NOMO-1 treated with DMSO at 0.1 percent for 48 hours (cell line): Measurements from ENCODE around the gene SLC2A3.
"Not testable (repeated sequence)": the region's sequence is repeated elsewhere in the genome, so short reads cannot be mapped to it uniquely, and the experiment has no call there.

Source experiments
- DNase-seq: peaks from one replicate; lab custom pipeline; 2025; ENCODE audit not compliant: unreplicated experiment; lab: John Stamatoyannopoulos, UW

SLC2A3 gene

GRCh38 chr12:7917392-7918267 is 18.4 kb downstream of the SLC2A3 start:
- no peak for DNase-seq

- DNase-seq = no peak
Observed at GRCh38 chr12:7916936-7917335, 19.1 kb downstream of the SLC2A3 start.

GRCh38 chr12:7915661-7916403 is 20.2 kb downstream of the SLC2A3 start:
- DNase-seq = no peak

GRCh38 chr12:7910106-7910505 is 25.9 kb downstream of the SLC2A3 start:
- not testable (repeated sequence) for DNase-seq

- peak; percentile 38 for DNase-seq
Observed at GRCh38 chr12:7907009-7907408, 29.0 kb downstream of the SLC2A3 start.

- not testable (repeated sequence) for DNase-seq
Observed at GRCh38 chr12:7906303-7906702, 29.7 kb downstream of the SLC2A3 start.

GRCh38 chr12:7905600-7906125 is 30.3 kb downstream of the SLC2A3 start:
- not testable (repeated sequence) for DNase-seq

GRCh38 chr12:7905071-7905470 is 30.9 kb downstream of the SLC2A3 start:
- no peak for DNase-seq

GRCh38 chr12:7902416-7902815 is 33.6 kb downstream of the SLC2A3 start:
- not testable (repeated sequence) for DNase-seq

GRCh38 chr12:7899755-7900154 is 36.2 kb downstream of the SLC2A3 start:
- DNase-seq = no peak

- DNase-seq = not testable (repeated sequence)
Observed at GRCh38 chr12:7896726-7897125, 39.3 kb downstream of the SLC2A3 start.

GRCh38 chr12:7892186-7892980 is 43.6 kb downstream of the SLC2A3 start:
- no peak for DNase-seq

GRCh38 chr12:7884689-7885088 is 51.3 kb downstream of the SLC2A3 start:
- DNase-seq = peak; percentile 60

- not testable (repeated sequence) for DNase-seq
Observed at GRCh38 chr12:7881736-7882120, 54.3 kb downstream of the SLC2A3 start.

GRCh38 chr12:7880952-7881735 is 54.8 kb downstream of the SLC2A3 start:
- DNase-seq = not testable (repeated sequence)

- DNase-seq = no peak
Observed at GRCh38 chr12:7879246-7879645, 56.7 kb downstream of the SLC2A3 start.

- DNase-seq = no peak
Observed at GRCh38 chr12:7877420-7877819, 58.6 kb downstream of the SLC2A3 start.

- no peak for DNase-seq
Observed at GRCh38 chr12:7872566-7873319, 63.2 kb downstream of the SLC2A3 start, which contains the start of gene SLC2A14. Gene SLC2A14 (minus strand): TSS chr12:7872915. CDS start chr12:7869880, 3,035 bp downstream.

GRCh38 chr12:7870335-7870734 is 65.7 kb downstream of the SLC2A3 start:
- no peak for DNase-seq
